PC-3 (cell line): ENCODE measurements around the gene THTPA.

Experiments used
- EZH2 ChIP-seq: fragments of 300-600 bp; sonication (generic); IDR thresholded peaks from one replicate; pipeline ENCODE4 v1.6.1; 2017; ENCODE audit warnings: antibody characterized with exemption, mild to moderate bottlenecking, low read length; ENCODE audit not compliant: unreplicated experiment
- EZH2phosphoT487 ChIP-seq: fragments of 300-600 bp; sonication (generic); IDR thresholded peaks from 2 replicates; pipeline ENCODE4 v1.6.1; 2018; ENCODE audit warnings: mild to moderate bottlenecking, antibody characterized with exemption, low read length, borderline replicate concordance
- TF ChIP-seq, protein P1 (sequence below): fragments of 300-600 bp; sonication (generic); conservative IDR thresholded peaks from 2 replicates; pipeline ENCODE4 v1.5.1; 2017; ENCODE audit warnings: antibody characterized with exemption, low read depth, mild to moderate bottlenecking, low read length

DNA sequence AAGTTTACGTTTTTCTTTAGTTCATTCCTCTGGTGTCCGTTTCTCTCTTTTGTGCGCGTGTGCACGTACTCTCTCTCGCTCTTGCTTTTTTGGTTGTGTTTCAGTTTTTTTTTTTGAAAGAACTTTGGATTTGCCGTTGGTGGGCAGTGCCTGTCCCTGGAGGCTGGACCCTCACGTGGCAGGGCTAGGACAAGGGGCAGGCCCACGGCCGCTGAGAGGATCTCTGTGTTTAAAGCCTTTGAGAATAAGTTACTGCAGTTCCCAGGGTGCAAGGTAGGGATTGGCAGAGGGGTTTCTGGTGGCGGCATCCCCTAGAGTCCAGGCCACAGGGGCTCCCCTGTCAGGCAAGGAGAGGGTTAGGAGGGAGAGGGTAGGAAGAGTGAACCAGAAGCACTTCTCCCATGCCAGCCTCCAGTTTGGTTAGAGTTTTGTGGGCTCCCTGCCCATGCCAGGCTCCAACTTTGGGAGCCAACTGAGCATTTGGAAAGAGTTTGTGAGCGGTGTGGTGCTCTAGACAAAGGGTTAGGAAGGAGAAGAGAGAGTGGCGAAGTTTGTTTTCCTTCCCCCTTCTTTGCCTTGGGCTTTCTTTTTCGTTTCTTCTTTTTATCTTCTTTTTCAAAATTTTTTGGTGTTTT lies 35.1 kb upstream of the THTPA start:
- TF ChIP-seq, protein P1, sequence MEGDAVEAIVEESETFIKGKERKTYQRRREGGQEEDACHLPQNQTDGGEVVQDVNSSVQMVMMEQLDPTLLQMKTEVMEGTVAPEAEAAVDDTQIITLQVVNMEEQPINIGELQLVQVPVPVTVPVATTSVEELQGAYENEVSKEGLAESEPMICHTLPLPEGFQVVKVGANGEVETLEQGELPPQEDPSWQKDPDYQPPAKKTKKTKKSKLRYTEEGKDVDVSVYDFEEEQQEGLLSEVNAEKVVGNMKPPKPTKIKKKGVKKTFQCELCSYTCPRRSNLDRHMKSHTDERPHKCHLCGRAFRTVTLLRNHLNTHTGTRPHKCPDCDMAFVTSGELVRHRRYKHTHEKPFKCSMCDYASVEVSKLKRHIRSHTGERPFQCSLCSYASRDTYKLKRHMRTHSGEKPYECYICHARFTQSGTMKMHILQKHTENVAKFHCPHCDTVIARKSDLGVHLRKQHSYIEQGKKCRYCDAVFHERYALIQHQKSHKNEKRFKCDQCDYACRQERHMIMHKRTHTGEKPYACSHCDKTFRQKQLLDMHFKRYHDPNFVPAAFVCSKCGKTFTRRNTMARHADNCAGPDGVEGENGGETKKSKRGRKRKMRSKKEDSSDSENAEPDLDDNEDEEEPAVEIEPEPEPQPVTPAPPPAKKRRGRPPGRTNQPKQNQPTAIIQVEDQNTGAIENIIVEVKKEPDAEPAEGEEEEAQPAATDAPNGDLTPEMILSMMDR: no peak
- TF ChIP-seq EZH2phosphoT487: no peak
- TF ChIP-seq EZH2: no peak
